ENCODE results near the gene GAB1.

The GAB1 gene

DNA sequence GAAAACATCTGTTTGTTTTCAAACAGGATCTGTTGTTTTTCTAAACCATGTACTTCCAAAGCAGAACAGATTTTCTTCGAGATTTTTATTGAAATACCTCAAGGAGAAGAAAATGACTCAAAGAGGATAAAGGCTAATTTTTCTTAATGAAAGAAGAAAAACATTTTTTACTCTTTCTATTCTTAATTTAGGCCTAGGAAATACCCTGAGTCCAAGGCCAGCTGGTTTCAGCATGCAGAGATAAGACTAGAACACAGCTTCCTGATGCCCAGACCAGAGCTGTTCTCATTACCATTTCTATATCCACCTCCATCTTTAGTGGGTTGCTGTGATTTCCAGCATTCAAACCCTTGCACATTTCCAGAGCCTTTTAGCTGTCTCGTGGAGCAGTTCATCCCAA is 18.3 kb downstream of the GAB1 start (continued):
- TF ChIP-seq ZNF311 (tag by site-specific recombination; IDR thresholded peaks at IDR 0.05; ENCODE audit: borderline replicate concordance) (no peak), SCRT1 (tag by site-specific recombination; IDR thresholded peaks at IDR 0.05; ENCODE audit: borderline replicate concordance) (no peak), ZNF623 (tag by site-specific recombination; IDR thresholded peaks at IDR 0.05) (no peak), TRIM28 (IDR thresholded peaks at IDR 0.05; ENCODE audit: borderline replicate concordance, low read length) (no peak), ZBTB8A (tag by site-specific recombination; IDR thresholded peaks at IDR 0.05) (no peak), ZNF776 (tag by site-specific recombination; IDR thresholded peaks at IDR 0.05; ENCODE audit: borderline replicate concordance) (no peak), ZNF416 (tag by site-specific recombination; IDR thresholded peaks at IDR 0.05) (no peak), ZNF169 (tag by site-specific recombination; IDR thresholded peaks at IDR 0.05) (no peak), TCF7L2 (IDR thresholded peaks at IDR 0.05; ENCODE audit: borderline replicate concordance, low read depth, low read length) (no peak)
- TF ChIP-seq, protein P1, sequence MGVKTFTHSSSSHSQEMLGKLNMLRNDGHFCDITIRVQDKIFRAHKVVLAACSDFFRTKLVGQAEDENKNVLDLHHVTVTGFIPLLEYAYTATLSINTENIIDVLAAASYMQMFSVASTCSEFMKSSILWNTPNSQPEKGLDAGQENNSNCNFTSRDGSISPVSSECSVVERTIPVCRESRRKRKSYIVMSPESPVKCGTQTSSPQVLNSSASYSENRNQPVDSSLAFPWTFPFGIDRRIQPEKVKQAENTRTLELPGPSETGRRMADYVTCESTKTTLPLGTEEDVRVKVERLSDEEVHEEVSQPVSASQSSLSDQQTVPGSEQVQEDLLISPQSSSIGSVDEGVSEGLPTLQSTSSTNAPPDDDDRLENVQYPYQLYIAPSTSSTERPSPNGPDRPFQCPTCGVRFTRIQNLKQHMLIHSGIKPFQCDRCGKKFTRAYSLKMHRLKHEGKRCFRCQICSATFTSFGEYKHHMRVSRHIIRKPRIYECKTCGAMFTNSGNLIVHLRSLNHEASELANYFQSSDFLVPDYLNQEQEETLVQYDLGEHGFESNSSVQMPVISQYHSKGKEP (tag by site-specific recombination; IDR thresholded peaks at IDR 0.05), result no peak
- TF ChIP-seq, protein P2, sequence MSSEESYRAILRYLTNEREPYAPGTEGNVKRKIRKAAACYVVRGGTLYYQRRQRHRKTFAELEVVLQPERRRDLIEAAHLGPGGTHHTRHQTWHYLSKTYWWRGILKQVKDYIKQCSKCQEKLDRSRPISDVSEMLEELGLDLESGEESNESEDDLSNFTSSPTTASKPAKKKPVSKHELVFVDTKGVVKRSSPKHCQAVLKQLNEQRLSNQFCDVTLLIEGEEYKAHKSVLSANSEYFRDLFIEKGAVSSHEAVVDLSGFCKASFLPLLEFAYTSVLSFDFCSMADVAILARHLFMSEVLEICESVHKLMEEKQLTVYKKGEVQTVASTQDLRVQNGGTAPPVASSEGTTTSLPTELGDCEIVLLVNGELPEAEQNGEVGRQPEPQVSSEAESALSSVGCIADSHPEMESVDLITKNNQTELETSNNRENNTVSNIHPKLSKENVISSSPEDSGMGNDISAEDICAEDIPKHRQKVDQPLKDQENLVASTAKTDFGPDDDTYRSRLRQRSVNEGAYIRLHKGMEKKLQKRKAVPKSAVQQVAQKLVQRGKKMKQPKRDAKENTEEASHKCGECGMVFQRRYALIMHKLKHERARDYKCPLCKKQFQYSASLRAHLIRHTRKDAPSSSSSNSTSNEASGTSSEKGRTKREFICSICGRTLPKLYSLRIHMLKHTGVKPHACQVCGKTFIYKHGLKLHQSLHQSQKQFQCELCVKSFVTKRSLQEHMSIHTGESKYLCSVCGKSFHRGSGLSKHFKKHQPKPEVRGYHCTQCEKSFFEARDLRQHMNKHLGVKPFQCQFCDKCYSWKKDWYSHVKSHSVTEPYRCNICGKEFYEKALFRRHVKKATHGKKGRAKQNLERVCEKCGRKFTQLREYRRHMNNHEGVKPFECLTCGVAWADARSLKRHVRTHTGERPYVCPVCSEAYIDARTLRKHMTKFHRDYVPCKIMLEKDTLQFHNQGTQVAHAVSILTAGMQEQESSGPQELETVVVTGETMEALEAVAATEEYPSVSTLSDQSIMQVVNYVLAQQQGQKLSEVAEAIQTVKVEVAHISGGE (tag by site-specific recombination; conservative IDR thresholded peaks at IDR 0.05; ENCODE audit: low read depth), result no peak
- TF ChIP-seq, protein P3, sequence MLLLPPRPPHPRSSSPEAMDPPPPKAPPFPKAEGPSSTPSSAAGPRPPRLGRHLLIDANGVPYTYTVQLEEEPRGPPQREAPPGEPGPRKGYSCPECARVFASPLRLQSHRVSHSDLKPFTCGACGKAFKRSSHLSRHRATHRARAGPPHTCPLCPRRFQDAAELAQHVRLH (tag by site-specific recombination; IDR thresholded peaks at IDR 0.05), result no peak

DNA sequence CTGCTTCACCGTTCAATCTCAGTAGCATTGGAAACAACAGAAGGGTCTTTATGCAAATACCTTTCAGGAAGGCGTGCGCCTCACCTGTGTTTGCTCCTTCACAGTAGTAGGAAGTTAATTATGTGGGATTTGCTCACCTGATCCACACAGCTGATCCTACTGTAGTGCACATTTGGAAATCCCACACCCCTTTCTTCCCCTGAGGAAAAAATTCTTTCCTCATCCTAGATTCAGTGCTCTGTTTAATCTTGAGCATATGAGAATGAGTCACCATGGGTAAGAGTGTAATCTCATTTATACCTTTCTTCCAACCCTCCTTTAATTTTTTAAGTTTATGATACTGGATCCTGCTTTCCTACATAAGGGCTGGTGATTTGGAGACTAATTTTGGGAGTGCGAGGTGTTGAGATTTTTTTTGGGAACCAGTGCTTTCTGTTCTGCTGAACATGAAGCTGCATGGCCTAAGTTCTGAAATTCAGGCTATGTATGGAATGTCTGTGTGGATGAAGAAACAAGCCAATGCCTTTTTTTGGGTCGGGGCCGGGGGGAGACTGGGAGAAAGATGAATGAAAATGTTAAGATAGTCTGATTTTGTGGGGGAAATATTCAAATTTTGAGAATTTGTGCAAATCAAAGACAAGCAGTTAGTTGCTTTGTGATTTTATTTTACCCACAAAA is 19.0 kb downstream of the GAB1 start:
- Histone ChIP-seq H3K4me1 (ENCODE audit: control insufficient read depth, insufficient read depth, low read length) (peaks cover 17% of the 10 kb centered on the region), H3K36me3 (ENCODE audit: control insufficient read depth in 2 of 2, insufficient read depth in 1 of 2, low read length in 2 of 2) (no peaks in the 10 kb centered on the region), H3K9me3 (ENCODE audit: control insufficient read depth, insufficient read depth, low read depth, low read length) (no peaks in the 10 kb centered on the region), H3K4me3 (ENCODE audit: low read depth, low read length) (no peak overlapping the region), H3K27ac (ENCODE audit: extremely low read depth, low read depth, low read length) (no peak overlapping the region)
- TF ChIP-seq ZNF585B (tag by site-specific recombination; IDR thresholded peaks at IDR 0.05) (no peak), SETDB1 (IDR thresholded peaks at IDR 0.05; ENCODE audit: insufficient read length, low read length) (peak; percentile 56), ZNF366 (tag by site-specific recombination; conservative IDR thresholded peaks at IDR 0.05) (0 out of 2 replicates have a peak, but pooled peaks have one; percentile 14)
- ChIA-PET CTCF (interaction anchor here (1.7 kb wide), 1 partner anchor 19 kb away, joined by 4 read pairs; no protein-coding TSS in a partner anchor), POLR2A (no interaction called here)

DNA sequence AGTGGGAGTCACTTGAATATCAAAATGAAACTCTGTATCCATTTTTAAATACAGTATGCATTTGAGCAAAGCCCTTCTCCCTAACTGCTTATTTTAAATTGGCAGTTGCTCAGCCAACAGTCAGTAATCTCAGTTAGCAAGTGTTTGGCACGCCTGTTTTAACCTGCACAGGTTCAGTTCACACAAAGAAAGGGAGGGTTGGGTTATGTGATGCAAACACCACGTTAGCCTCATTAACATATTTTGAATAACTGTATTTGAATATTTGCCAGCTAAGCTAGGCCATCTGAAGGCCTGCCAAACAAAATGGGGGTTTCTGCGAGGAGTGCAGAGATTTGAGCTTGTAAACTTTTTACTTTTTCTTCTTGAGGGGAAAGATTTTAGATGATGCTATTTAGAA is 19.8 kb downstream of the GAB1 start:
- no peak for TF ChIP-seq TCF7L2 (IDR thresholded peaks at IDR 0.05; ENCODE audit: borderline replicate concordance, low read depth, low read length)
- TF ChIP-seq, protein P4, sequence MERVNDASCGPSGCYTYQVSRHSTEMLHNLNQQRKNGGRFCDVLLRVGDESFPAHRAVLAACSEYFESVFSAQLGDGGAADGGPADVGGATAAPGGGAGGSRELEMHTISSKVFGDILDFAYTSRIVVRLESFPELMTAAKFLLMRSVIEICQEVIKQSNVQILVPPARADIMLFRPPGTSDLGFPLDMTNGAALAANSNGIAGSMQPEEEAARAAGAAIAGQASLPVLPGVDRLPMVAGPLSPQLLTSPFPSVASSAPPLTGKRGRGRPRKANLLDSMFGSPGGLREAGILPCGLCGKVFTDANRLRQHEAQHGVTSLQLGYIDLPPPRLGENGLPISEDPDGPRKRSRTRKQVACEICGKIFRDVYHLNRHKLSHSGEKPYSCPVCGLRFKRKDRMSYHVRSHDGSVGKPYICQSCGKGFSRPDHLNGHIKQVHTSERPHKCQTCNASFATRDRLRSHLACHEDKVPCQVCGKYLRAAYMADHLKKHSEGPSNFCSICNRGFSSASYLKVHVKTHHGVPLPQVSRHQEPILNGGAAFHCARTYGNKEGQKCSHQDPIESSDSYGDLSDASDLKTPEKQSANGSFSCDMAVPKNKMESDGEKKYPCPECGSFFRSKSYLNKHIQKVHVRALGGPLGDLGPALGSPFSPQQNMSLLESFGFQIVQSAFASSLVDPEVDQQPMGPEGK (tag by site-specific recombination; IDR thresholded peaks at IDR 0.05), result no peak
- TF ChIP-seq KLF1 (tag by site-specific recombination; IDR thresholded peaks at IDR 0.05), result no peak
- TF ChIP-seq ZSCAN16 (tag by site-specific recombination; IDR thresholded peaks at IDR 0.05), result peak; percentile 84
- Histone ChIP-seq H3K27ac (ENCODE audit: extremely low read depth, low read depth, low read length) (no peak overlapping the region), H3K4me1 (ENCODE audit: control insufficient read depth, insufficient read depth, low read length) (peaks cover 17% of the 10 kb centered on the region), H3K36me3 (ENCODE audit: control insufficient read depth in 2 of 2, insufficient read depth in 1 of 2, low read length in 2 of 2) (no peaks in the 10 kb centered on the region), H3K9me3 (ENCODE audit: control insufficient read depth, insufficient read depth, low read depth, low read length) (no peaks in the 10 kb centered on the region), H3K4me3 (ENCODE audit: low read depth, low read length) (no peak overlapping the region)
- ChIA-PET CTCF (no interaction called here), POLR2A (no interaction called here)
